Spinal cord (tissue), 10 donors: ENCODE data around the gene TSC2. TPM values are rescaled to one million over a fixed set of nuclear protein-coding genes. Genes with fewer than 3 reads are reported as not detected.
"Not testable (repeated sequence)": the region's sequence is repeated elsewhere in the genome, so short reads cannot be mapped to it uniquely, and the experiment has no call there.

Source experiments
- DNase-seq, 6 donors: peaks; one replicate each; pipeline versions ENCODE4 v3.0.0 to v3.0.0-alpha.2; 2013 to 2015; ENCODE audit warnings: low spot score in 6 of 6, low read depth in 4 of 6
- H3K27ac ChIP-seq: one replicate; pipeline ENCODE4 v1.5.1; 2013; ENCODE audit warnings: low read depth, low read length, control low read depth
- H3K27me3 ChIP-seq: one replicate; pipeline ENCODE4 v1.6.1; 2013; ENCODE audit warnings: low read length; ENCODE audit not compliant: control insufficient read depth, insufficient read depth
- H3K36me3 ChIP-seq: one replicate; pipeline ENCODE4 v1.6.1; 2013; ENCODE audit warnings: low read length; ENCODE audit not compliant: control insufficient read depth, insufficient read depth
- H3K4me1 ChIP-seq: one replicate; pipeline ENCODE4 v1.6.1; 2013; ENCODE audit warnings: low read length; ENCODE audit not compliant: control insufficient read depth, insufficient read depth
- H3K4me3 ChIP-seq: one replicate; pipeline ENCODE4 v1.5.1; 2013; ENCODE audit warnings: low read depth, low read length, control low read depth
- H3K9me3 ChIP-seq: one replicate; pipeline ENCODE4 v1.6.1; 2013; ENCODE audit warnings: low read length; ENCODE audit not compliant: control insufficient read depth, insufficient read depth
- WGBS: methylation state at CpG from one replicate; pipeline ENCODE4 v1.1.5; 2013; ENCODE audit warnings: missing lambda C conversion rate; ENCODE audit not compliant: insufficient coverage; 5-methylcytosine and 5-hydroxymethylcytosine counted together
- polyA plus RNA-seq, 2 donors: library from polyadenylated mRNA; unstranded; fragments of 120-200 nt; gene quantifications; one replicate each; pipeline ENCODE4 v1.2.1, GENCODE V29; 2013; ENCODE audit not compliant: insufficient read length in 2 of 2
- total RNA-seq, 2 donors: library from RNA; depleted of rRNA in 1 of 2; stranded (reverse); fragments of 120-200 nt in 1 of 2; fragments of >200 nt in 1 of 2; gene quantifications; one replicate each; pipeline versions ENCODE4 v1.2.3 to v1.2.4, GENCODE V29; 2013 to 2014
- donor health status: healthy.

The TSC2 gene
- total and polyA plus RNA-seq, 4 donors, result 39.6 to 231 (median 117) TPM

- Histone ChIP-seq H3K36me3 (peaks cover 85% of the 10 kb centered on the region), H3K9me3 (no peaks in the 10 kb centered on the region), H3K27ac (no peak overlapping the region), H3K4me3 (no peak overlapping the region), H3K27me3 (no peaks in the 10 kb centered on the region), H3K4me1 (peaks cover 14% of the 10 kb centered on the region)
- WGBS, result 93% methylated on average over 21 of the region's 26 CpGs
- no peak for DNase-seq
Observed at GRCh38 chr16:2095315-2095853, 47.6 kb downstream of the TSC2 start.

- H3K4me3 ChIP-seq, result no peak overlapping the region
- H3K27ac ChIP-seq, result no peak overlapping the region
- no peaks in the 10 kb centered on the region for H3K27me3 ChIP-seq
- H3K36me3 ChIP-seq, result peaks cover 87% of the 10 kb centered on the region
- peaks cover 14% of the 10 kb centered on the region for H3K4me1 ChIP-seq
- 96% methylated on average over 9 of the region's 23 CpGs for WGBS
- DNase-seq, result no peak
- no peaks in the 10 kb centered on the region for H3K9me3 ChIP-seq
Observed at GRCh38 chr16:2095918-2096582, 48.3 kb downstream of the TSC2 start.

GRCh38 chr16:2096853-2097595 lies 49.2 kb downstream of the TSC2 start:
- H3K4me3 ChIP-seq, result no peak overlapping the region
- H3K27ac ChIP-seq, result no peak overlapping the region
- 78% methylated on average over 10 of the region's 25 CpGs for WGBS
- H3K36me3 ChIP-seq, result peaks cover 90% of the 10 kb centered on the region
- H3K9me3 ChIP-seq, result no peaks in the 10 kb centered on the region
- peaks cover 7% of the 10 kb centered on the region for H3K4me1 ChIP-seq
- H3K27me3 ChIP-seq, result no peaks in the 10 kb centered on the region
- DNase-seq, result no peak

- DNase-seq, H3K27me3 ChIP-seq, H3K4me1 ChIP-seq, H3K9me3 ChIP-seq, H3K27ac ChIP-seq, H3K4me3 ChIP-seq: not testable (repeated sequence)
- peaks cover 90% of the 10 kb centered on the region for H3K36me3 ChIP-seq
- WGBS, result 100% methylated on average over 2 of the region's 14 CpGs
Observed at GRCh38 chr16:2097689-2098088, 49.9 kb downstream of the TSC2 start.

- not testable (repeated sequence) for H3K4me3 ChIP-seq, H3K27me3 ChIP-seq, H3K27ac ChIP-seq, H3K9me3 ChIP-seq, DNase-seq, H3K4me1 ChIP-seq
- WGBS, result 100% methylated on average over 5 of the region's 16 CpGs
- peaks cover 85% of the 10 kb centered on the region for H3K36me3 ChIP-seq
Observed at GRCh38 chr16:2101581-2101980, 53.8 kb downstream of the TSC2 start.

- WGBS, result 95% methylated on average over 18 of the region's 19 CpGs
- no peak for DNase-seq
- Histone ChIP-seq H3K4me3 (no peak overlapping the region), H3K36me3 (peaks cover 84% of the 10 kb centered on the region), H3K9me3 (no peaks in the 10 kb centered on the region), H3K27me3 (no peaks in the 10 kb centered on the region), H3K27ac (no peak overlapping the region), H3K4me1 (no peaks in the 10 kb centered on the region)
Observed at GRCh38 chr16:2102471-2102870, 54.7 kb downstream of the TSC2 start.

- H3K27ac ChIP-seq, H3K27me3 ChIP-seq, DNase-seq, H3K4me3 ChIP-seq, H3K4me1 ChIP-seq, H3K9me3 ChIP-seq: not testable (repeated sequence)
- 97% methylated on average over 9 of the region's 20 CpGs for WGBS
- H3K36me3 ChIP-seq, result peaks cover 93% of the 10 kb centered on the region
Observed at GRCh38 chr16:2104464-2104863, 56.7 kb downstream of the TSC2 start.

- not testable (repeated sequence) for DNase-seq, H3K27ac ChIP-seq, H3K4me1 ChIP-seq, H3K9me3 ChIP-seq, H3K4me3 ChIP-seq, H3K27me3 ChIP-seq
- 88% methylated on average over 21 of the region's 21 CpGs for WGBS
- peaks cover 93% of the 10 kb centered on the region for H3K36me3 ChIP-seq
Observed at GRCh38 chr16:2105291-2105690, 57.5 kb downstream of the TSC2 start.

GRCh38 chr16:2105769-2106168 lies 58.0 kb downstream of the TSC2 start:
- not testable (repeated sequence) for H3K27me3 ChIP-seq, H3K9me3 ChIP-seq, H3K4me3 ChIP-seq, H3K4me1 ChIP-seq, H3K27ac ChIP-seq, DNase-seq
- peaks cover 93% of the 10 kb centered on the region for H3K36me3 ChIP-seq
- 90% methylated on average over 12 of the region's 22 CpGs for WGBS

- H3K4me1 ChIP-seq, H3K9me3 ChIP-seq, DNase-seq, H3K27ac ChIP-seq, H3K4me3 ChIP-seq, H3K27me3 ChIP-seq: not testable (repeated sequence)
- H3K36me3 ChIP-seq, result peaks cover 93% of the 10 kb centered on the region
- WGBS, result 93% methylated on average over 17 of the region's 38 CpGs
Observed at GRCh38 chr16:2106211-2106610, 58.4 kb downstream of the TSC2 start.
